HEK293 (cell line): ENCODE data around the gene LRP1B.

Experiments used
- CTCF ChIA-PET: fragments of 350-600 bp; formaldehyde crosslinking; extraction: SDS; loops from one replicate; lab custom pipeline; 2021; ENCODE audit warnings: antibody characterized with exemption; lab: Yijun Ruan, JAX
- POLR2A ChIA-PET: fragments of 300-600 bp; formaldehyde crosslinking; extraction: SDS; loops from one replicate; lab custom pipeline; 2020; ENCODE audit warnings: antibody characterized with exemption, inconsistent platforms; lab: Yijun Ruan, JAX
- H3K27ac ChIP-seq: fragments of 200-500 bp; sonication (Bioruptor generic); 2 replicates; pipeline ENCODE4 v1.5.1; 2014; ENCODE audit warnings: low read depth, low read length, control low read depth, inconsistent platforms; ENCODE audit errors: extremely low read depth
- H3K36me3 ChIP-seq, 2 experiments: fragments of 200-500 bp in 1 of 2; sonication (Bioruptor generic) in 1 of 2; 1 replicate in 1 of 2; 2 replicates in 1 of 2; pipeline ENCODE4 v1.5.1; 2014 to 2017; ENCODE audit warnings: inconsistent platforms in 2 of 2, low read length in 2 of 2; ENCODE audit not compliant: control insufficient read depth in 2 of 2, insufficient read depth in 1 of 2
- H3K4me1 ChIP-seq: fragments of 200-500 bp; sonication (Bioruptor generic); 2 replicates; pipeline ENCODE4 v1.5.1; 2014; ENCODE audit warnings: mild to moderate bottlenecking, low read length, inconsistent platforms; ENCODE audit not compliant: control insufficient read depth, insufficient read depth
- H3K4me3 ChIP-seq: 2 replicates; pipeline ENCODE4 v1.5.1; 2011; ENCODE audit warnings: low read depth, mild to moderate bottlenecking, control low read depth, low read length, moderate library complexity
- H3K9me3 ChIP-seq: fragments of 200-500 bp; sonication (Bioruptor generic); 2 replicates; pipeline ENCODE4 v1.5.1; 2014; ENCODE audit warnings: low read depth, low read length, inconsistent platforms; ENCODE audit not compliant: control insufficient read depth, insufficient read depth
- GLIS2 ChIP-seq: fragments of 450-650 bp; formaldehyde crosslinking; IDR thresholded peaks from 2 replicates; pipeline ENCODE4 v1.5.1; 2016; ENCODE audit warnings: missing biosample characterization, missing genetic modification characterization
- IKZF3 ChIP-seq: fragments of 450-650 bp; IDR thresholded peaks from 2 replicates; pipeline ENCODE4 v1.5.0; 2018; ENCODE audit warnings: missing biosample characterization, mild to moderate bottlenecking, missing genetic modification characterization, moderate library complexity
- KLF16 ChIP-seq: fragments of 450-650 bp; formaldehyde crosslinking; IDR thresholded peaks from 2 replicates; pipeline ENCODE4 v1.5.1; 2017; ENCODE audit warnings: missing biosample characterization, missing genetic modification characterization
- MYNN ChIP-seq: fragments of 450-650 bp; formaldehyde crosslinking; IDR thresholded peaks from 2 replicates; pipeline ENCODE4 v1.5.1; 2016; ENCODE audit warnings: missing biosample characterization, missing genetic modification characterization, borderline replicate concordance
- SALL2 ChIP-seq: fragments of 450-650 bp; formaldehyde crosslinking; IDR thresholded peaks from 2 replicates; pipeline ENCODE4 v1.5.0; 2017; ENCODE audit warnings: missing biosample characterization, mild to moderate bottlenecking, missing genetic modification characterization, borderline replicate concordance
- SCRT1 ChIP-seq: fragments of 450-650 bp; formaldehyde crosslinking; IDR thresholded peaks from 2 replicates; pipeline ENCODE4 v1.5.1; 2016; ENCODE audit warnings: missing biosample characterization, missing genetic modification characterization, borderline replicate concordance
- ZBTB1 ChIP-seq: fragments of 450-650 bp; formaldehyde crosslinking; IDR thresholded peaks from 2 replicates; pipeline ENCODE4 v1.5.1; 2016; ENCODE audit warnings: missing biosample characterization, missing genetic modification characterization
- ZNF10 ChIP-seq: fragments of 450-650 bp; formaldehyde crosslinking; IDR thresholded peaks from 2 replicates; pipeline ENCODE4 v1.5.1; 2017; ENCODE audit warnings: missing biosample characterization, missing genetic modification characterization
- ZNF140 ChIP-seq: fragments of 450-650 bp; formaldehyde crosslinking; IDR thresholded peaks from 2 replicates; pipeline ENCODE4 v1.5.1; 2016; ENCODE audit warnings: missing biosample characterization, missing genetic modification characterization
- ZNF174 ChIP-seq: fragments of 450-650 bp; formaldehyde crosslinking; IDR thresholded peaks from 2 replicates; pipeline ENCODE4 v1.5.0; 2017; ENCODE audit warnings: missing biosample characterization, mild to moderate bottlenecking, missing genetic modification characterization
- ZNF19 ChIP-seq: fragments of 450-650 bp; formaldehyde crosslinking; IDR thresholded peaks from 2 replicates; pipeline ENCODE4; 2016; ENCODE audit warnings: missing biosample characterization, missing genetic modification characterization, low read depth
- ZNF292 ChIP-seq: fragments of 450-650 bp; formaldehyde crosslinking; IDR thresholded peaks from 2 replicates; pipeline ENCODE4 v1.5.1; 2016; ENCODE audit warnings: low read depth, missing biosample characterization, missing genetic modification characterization, borderline replicate concordance
- ZNF404 ChIP-seq: fragments of 450-650 bp; formaldehyde crosslinking; IDR thresholded peaks from 2 replicates; pipeline ENCODE4 v1.5.1; 2017; ENCODE audit warnings: missing biosample characterization, missing genetic modification characterization
- ZNF544 ChIP-seq: fragments of 450-650 bp; formaldehyde crosslinking; IDR thresholded peaks from 2 replicates; pipeline ENCODE4 v1.5.0; 2017; ENCODE audit warnings: missing biosample characterization, missing genetic modification characterization
- ZNF548 ChIP-seq: fragments of 450-650 bp; formaldehyde crosslinking; IDR thresholded peaks from 2 replicates; pipeline ENCODE4 v1.5.1; 2016; ENCODE audit warnings: missing biosample characterization, missing genetic modification characterization
- ZNF658 ChIP-seq: fragments of 450-650 bp; formaldehyde crosslinking; IDR thresholded peaks from 2 replicates; pipeline ENCODE4; 2016; ENCODE audit warnings: missing biosample characterization, missing genetic modification characterization
- TF ChIP-seq, protein P1 (sequence below): fragments of 450-650 bp; formaldehyde crosslinking; conservative IDR thresholded peaks from 2 replicates; pipeline ENCODE4 v1.5.1; 2016; ENCODE audit warnings: low read depth, missing biosample characterization, missing genetic modification characterization
- TF ChIP-seq, protein P2 (sequence below): fragments of 450-650 bp; formaldehyde crosslinking; IDR thresholded peaks from 2 replicates; pipeline ENCODE4 v1.5.1; 2016; ENCODE audit warnings: missing biosample characterization, missing genetic modification characterization
- TF ChIP-seq, protein P3 (sequence below): fragments of 450-650 bp; formaldehyde crosslinking; IDR thresholded peaks from 2 replicates; pipeline ENCODE4 v1.5.1; 2016; ENCODE audit warnings: missing biosample characterization, missing genetic modification characterization
- TF ChIP-seq, protein P4 (sequence below): fragments of 450-650 bp; formaldehyde crosslinking; IDR thresholded peaks from 2 replicates; pipeline ENCODE4 v1.5.1; 2016; ENCODE audit warnings: missing biosample characterization, missing genetic modification characterization

The LRP1B gene

DNA sequence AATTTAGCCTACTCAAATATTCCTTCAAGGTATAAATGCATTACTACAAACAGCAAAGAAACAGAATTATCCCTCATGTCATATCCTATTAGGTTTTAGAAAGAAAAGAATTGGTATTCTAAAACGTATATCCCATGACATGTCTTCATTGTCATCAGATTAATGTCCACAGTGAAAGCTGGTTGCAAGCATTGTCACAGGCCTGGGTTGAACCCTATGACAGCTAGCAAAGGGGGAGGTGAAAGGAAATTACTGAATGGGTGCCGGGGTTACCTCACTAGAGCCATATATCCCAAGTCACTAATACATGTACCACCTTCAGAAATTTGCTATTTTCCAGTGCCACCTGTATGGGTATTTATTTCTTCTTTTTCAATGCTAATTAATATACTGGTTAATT lies 1720.1 kb downstream of the LRP1B start:
- Histone ChIP-seq H3K4me1 (no peaks in the 10 kb centered on the region), H3K27ac (no peak overlapping the region), H3K9me3 (no peaks in the 10 kb centered on the region), H3K4me3 (no peak overlapping the region), H3K36me3 (no peaks in the 10 kb centered on the region)
- ChIA-PET POLR2A (no interaction called here), CTCF (no interaction called here)
- TF ChIP-seq KLF16 (tag by site-specific recombination) (no peak), MYNN (tag by site-specific recombination) (no peak), ZNF174 (tag by site-specific recombination) (no peak), ZNF404 (tag by site-specific recombination) (no peak), ZNF548 (tag by site-specific recombination) (no peak), ZNF544 (no peak), ZNF292 (tag by site-specific recombination) (no peak), ZNF140 (tag by site-specific recombination) (no peak), GLIS2 (no peak)
- TF ChIP-seq, protein P1, sequence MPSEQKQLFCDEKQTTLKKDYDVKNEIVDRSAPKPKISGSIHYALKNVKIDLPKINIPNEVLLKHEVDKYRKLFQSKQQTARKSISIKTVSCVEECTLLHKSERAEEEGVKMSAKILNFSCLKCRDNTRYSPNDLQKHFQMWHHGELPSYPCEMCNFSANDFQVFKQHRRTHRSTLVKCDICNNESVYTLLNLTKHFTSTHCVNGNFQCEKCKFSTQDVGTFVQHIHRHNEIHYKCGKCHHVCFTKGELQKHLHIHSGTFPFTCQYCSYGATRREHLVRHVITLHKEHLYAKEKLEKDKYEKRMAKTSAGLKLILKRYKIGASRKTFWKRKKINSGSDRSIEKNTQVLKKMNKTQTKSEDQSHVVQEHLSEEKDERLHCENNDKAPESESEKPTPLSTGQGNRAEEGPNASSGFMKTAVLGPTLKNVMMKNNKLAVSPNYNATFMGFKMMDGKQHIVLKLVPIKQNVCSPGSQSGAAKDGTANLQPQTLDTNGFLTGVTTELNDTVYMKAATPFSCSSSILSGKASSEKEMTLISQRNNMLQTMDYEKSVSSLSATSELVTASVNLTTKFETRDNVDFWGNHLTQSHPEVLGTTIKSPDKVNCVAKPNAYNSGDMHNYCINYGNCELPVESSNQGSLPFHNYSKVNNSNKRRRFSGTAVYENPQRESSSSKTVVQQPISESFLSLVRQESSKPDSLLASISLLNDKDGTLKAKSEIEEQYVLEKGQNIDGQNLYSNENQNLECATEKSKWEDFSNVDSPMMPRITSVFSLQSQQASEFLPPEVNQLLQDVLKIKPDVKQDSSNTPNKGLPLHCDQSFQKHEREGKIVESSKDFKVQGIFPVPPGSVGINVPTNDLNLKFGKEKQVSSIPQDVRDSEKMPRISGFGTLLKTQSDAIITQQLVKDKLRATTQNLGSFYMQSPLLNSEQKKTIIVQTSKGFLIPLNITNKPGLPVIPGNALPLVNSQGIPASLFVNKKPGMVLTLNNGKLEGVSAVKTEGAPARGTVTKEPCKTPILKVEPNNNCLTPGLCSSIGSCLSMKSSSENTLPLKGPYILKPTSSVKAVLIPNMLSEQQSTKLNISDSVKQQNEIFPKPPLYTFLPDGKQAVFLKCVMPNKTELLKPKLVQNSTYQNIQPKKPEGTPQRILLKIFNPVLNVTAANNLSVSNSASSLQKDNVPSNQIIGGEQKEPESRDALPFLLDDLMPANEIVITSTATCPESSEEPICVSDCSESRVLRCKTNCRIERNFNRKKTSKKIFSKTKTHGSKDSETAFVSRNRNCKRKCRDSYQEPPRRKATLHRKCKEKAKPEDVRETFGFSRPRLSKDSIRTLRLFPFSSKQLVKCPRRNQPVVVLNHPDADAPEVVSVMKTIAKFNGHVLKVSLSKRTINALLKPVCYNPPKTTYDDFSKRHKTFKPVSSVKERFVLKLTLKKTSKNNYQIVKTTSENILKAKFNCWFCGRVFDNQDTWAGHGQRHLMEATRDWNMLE (tag by site-specific recombination): no peak
- TF ChIP-seq, protein P2, sequence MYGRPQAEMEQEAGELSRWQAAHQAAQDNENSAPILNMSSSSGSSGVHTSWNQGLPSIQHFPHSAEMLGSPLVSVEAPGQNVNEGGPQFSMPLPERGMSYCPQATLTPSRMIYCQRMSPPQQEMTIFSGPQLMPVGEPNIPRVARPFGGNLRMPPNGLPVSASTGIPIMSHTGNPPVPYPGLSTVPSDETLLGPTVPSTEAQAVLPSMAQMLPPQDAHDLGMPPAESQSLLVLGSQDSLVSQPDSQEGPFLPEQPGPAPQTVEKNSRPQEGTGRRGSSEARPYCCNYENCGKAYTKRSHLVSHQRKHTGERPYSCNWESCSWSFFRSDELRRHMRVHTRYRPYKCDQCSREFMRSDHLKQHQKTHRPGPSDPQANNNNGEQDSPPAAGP (tag by site-specific recombination): no peak

DNA sequence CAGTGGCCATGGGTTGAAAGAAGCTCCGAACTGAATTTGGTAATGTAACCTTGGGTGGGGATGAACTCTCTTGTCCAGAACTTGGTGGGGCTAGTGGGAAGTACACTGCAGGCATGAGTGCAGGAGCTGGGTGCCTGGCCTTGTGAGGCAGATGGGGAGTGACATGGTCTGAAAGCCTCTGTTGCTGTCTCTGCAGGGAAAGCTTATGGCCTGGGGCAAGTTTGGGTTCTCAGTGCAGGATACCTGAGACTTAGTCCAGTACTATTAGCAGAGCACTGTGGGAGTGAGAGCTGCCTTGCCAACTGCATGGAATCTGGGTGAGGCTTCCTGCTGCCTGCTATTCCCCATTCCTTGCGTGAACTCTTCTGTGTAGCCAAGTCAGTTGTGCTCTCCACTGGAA lies 1729.8 kb downstream of the LRP1B start:
- no peak for TF ChIP-seq ZNF10 (tag by site-specific recombination)
- TF ChIP-seq ZBTB1 (tag by site-specific recombination): no peak
- no peak for TF ChIP-seq ZNF658
- no peak for TF ChIP-seq IKZF3
- no peak for TF ChIP-seq SCRT1 (tag by site-specific recombination)
- TF ChIP-seq, protein P3, sequence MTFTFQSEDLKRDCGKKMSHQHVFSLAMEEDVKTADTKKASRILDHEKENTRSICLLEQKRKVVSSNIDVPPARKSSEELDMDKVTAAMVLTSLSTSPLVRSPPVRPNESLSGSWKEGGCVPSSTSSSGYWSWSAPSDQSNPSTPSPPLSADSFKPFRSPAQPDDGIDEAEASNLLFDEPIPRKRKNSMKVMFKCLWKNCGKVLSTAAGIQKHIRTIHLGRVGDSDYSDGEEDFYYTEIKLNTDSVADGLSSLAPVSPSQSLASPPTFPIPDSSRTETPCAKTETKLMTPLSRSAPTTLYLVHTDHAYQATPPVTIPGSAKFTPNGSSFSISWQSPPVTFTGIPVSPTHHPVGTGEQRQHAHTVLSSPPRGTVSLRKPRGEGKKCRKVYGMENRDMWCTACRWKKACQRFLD (tag by site-specific recombination): no peak
- TF ChIP-seq, protein P4, sequence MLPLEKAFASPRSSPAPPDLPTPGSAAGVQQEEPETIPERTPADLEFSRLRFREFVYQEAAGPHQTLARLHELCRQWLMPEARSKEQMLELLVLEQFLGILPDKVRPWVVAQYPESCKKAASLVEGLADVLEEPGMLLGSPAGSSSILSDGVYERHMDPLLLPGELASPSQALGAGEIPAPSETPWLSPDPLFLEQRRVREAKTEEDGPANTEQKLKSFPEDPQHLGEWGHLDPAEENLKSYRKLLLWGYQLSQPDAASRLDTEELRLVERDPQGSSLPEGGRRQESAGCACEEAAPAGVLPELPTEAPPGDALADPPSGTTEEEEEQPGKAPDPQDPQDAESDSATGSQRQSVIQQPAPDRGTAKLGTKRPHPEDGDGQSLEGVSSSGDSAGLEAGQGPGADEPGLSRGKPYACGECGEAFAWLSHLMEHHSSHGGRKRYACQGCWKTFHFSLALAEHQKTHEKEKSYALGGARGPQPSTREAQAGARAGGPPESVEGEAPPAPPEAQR (tag by site-specific recombination): no peak
- no peak for TF ChIP-seq SALL2
- TF ChIP-seq ZNF140 (tag by site-specific recombination): no peak
- TF ChIP-seq ZNF19 (tag by site-specific recombination): no peak
- no peaks in the 10 kb centered on the region for H3K36me3 ChIP-seq
- no peak overlapping the region for H3K4me3 ChIP-seq
- ChIA-PET POLR2A (no interaction called here), CTCF (no interaction called here)
- no peak overlapping the region for H3K27ac ChIP-seq
- H3K9me3 ChIP-seq: no peaks in the 10 kb centered on the region
- H3K4me1 ChIP-seq: no peaks in the 10 kb centered on the region
